ENCODE results near the gene MAEA.

MAEA gene

GRCh38 chr4:1380368-1381151 lies 90.9 kb downstream of the MAEA start:
- no peak for DNase-seq (ENCODE audit: low read depth)

GRCh38 chr4:1381181-1381621 lies 91.5 kb downstream of the MAEA start:
- DNase-seq (ENCODE audit: low read depth), result no peak

- DNase-seq (ENCODE audit: low read depth), result no peak
Observed at GRCh38 chr4:1381944-1382541, 92.4 kb downstream of the MAEA start.

GRCh38 chr4:1382776-1383727 lies 93.4 kb downstream of the MAEA start:
- DNase-seq (ENCODE audit: low read depth), result no peak

GRCh38 chr4:1383728-1384591 lies 94.3 kb downstream of the MAEA start:
- no peak for DNase-seq (ENCODE audit: low read depth)

GRCh38 chr4:1384675-1385372 lies 95.1 kb downstream of the MAEA start:
- no peak for DNase-seq (ENCODE audit: low read depth)

GRCh38 chr4:1385373-1386340 lies 96.0 kb downstream of the MAEA start:
- no peak for DNase-seq (ENCODE audit: low read depth)

Data from fibroblast of gingiva (primary cell).